RWPE2 (cell line): Measurements from ENCODE around the gene COL25A1.

Experiments used
- ATAC-seq: fragments of 200-7000 bp; cut with Tn5 transposase; 3 replicates; pipeline ENCODE4 v1.9.1; 2021; ENCODE audit warnings: low read depth
- DNase-seq: peaks from one replicate; pipeline ENCODE4 v3.0.0-alpha.2; 2020; ENCODE audit warnings: low spot score
- H3K27ac ChIP-seq: fragments of 450-650 bp; 2 replicates; pipeline ENCODE4 v1.5.1; 2017; ENCODE audit warnings: mild to moderate bottlenecking; ENCODE audit not compliant: poor library complexity, severe bottlenecking
- H3K27me3 ChIP-seq: fragments of 250-450 bp; sonication (Bioruptor Pico); 2 replicates; pipeline ENCODE4 v1.5.1; 2021; ENCODE audit warnings: mild to moderate bottlenecking, moderate library complexity; ENCODE audit not compliant: insufficient read depth, poor library complexity, severe bottlenecking
- H3K36me3 ChIP-seq: fragments of 250-450 bp; sonication (Bioruptor Pico); 2 replicates; pipeline ENCODE4 v1.5.1; 2020; ENCODE audit warnings: low read depth, mild to moderate bottlenecking, moderate library complexity
- H3K4me1 ChIP-seq: fragments of 250-450 bp; sonication (Bioruptor Pico); 2 replicates; pipeline ENCODE4 v1.5.1; 2021; ENCODE audit warnings: mild to moderate bottlenecking, moderate library complexity; ENCODE audit not compliant: insufficient read depth, poor library complexity, severe bottlenecking
- H3K4me3 ChIP-seq: fragments of 250-450 bp; sonication (Bioruptor Pico); 2 replicates; pipeline ENCODE4 v1.5.1; 2021; ENCODE audit warnings: mild to moderate bottlenecking, moderate library complexity; ENCODE audit not compliant: severe bottlenecking
- H3K9me3 ChIP-seq: fragments of 250-450 bp; sonication (Bioruptor Pico); 2 replicates; pipeline ENCODE4 v1.5.1; 2021; ENCODE audit warnings: mild to moderate bottlenecking, moderate library complexity; ENCODE audit not compliant: severe bottlenecking
- CTCF ChIP-seq: fragments of 450-650 bp; IDR thresholded peaks from one replicate; pipeline ENCODE4 v1.5.1; 2017; ENCODE audit warnings: mild to moderate bottlenecking, moderate library complexity; ENCODE audit not compliant: poor library complexity, severe bottlenecking

Gene COL25A1

GRCh38 chr4:109214622-109215301, 87.7 kb downstream of the COL25A1 start:
- no peaks in the 10 kb centered on the region for H3K27me3 ChIP-seq
- H3K4me1 ChIP-seq, result no peaks in the 10 kb centered on the region
- no peak for TF ChIP-seq CTCF
- no peaks in the 10 kb centered on the region for H3K9me3 ChIP-seq
- ATAC-seq, result no peak
- H3K36me3 ChIP-seq, result no peaks in the 10 kb centered on the region
- no peak for DNase-seq
- H3K4me3 ChIP-seq, result no peak overlapping the region
- no peak overlapping the region for H3K27ac ChIP-seq

DNA sequence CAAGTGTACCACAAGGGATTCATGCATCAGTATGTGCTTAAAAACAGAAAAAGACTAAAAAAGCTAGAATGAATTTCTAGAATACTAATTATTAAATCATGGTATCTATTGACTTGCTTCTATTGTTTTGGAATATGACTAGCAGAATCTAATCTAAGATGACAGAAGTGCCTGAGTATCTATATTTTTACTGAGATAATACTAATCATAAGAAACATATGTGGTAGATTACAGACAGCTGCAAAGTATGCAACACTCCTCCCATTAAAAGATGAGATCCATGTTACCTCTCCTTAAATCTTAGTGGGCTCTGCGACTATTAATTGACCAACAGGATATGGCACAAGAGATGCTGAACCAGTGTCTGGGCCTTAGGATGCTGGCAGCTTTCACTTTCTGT, 89.4 kb downstream of the COL25A1 start:
- no peak overlapping the region for H3K27ac ChIP-seq
- no peak for TF ChIP-seq CTCF
- H3K4me1 ChIP-seq, result no peaks in the 10 kb centered on the region
- H3K27me3 ChIP-seq, result no peaks in the 10 kb centered on the region
- no peaks in the 10 kb centered on the region for H3K36me3 ChIP-seq
- H3K9me3 ChIP-seq, result no peaks in the 10 kb centered on the region
- H3K4me3 ChIP-seq, result no peak overlapping the region
- ATAC-seq (no peak), DNase-seq (no peak)

DNA sequence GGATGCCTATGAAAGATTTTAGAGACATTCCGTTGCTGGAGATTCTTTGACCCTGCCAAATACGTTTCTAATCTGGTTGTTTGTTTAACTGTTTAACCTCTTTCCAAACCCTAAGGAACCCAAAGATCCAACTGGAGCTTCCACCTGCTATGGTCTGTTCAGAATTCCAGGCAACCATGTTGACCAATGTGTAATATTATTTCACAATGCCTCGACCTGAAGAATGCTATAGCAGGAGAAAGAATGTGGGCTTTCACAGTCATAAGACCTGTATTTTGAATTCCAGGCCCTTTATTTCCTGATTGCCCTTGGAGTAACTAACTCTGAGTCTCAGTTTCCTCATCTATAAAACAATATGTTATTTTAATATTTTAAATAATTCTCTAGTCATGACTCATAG, 90.8 kb downstream of the COL25A1 start:
- H3K27ac ChIP-seq, result no peak overlapping the region
- ATAC-seq (no peak), DNase-seq (no peak)
- no peaks in the 10 kb centered on the region for H3K4me1 ChIP-seq
- TF ChIP-seq CTCF, result no peak
- no peaks in the 10 kb centered on the region for H3K36me3 ChIP-seq
- H3K4me3 ChIP-seq, result no peak overlapping the region
- no peaks in the 10 kb centered on the region for H3K27me3 ChIP-seq
- peaks cover 3% of the 10 kb centered on the region for H3K9me3 ChIP-seq

GRCh38 chr4:109209647-109210046, 92.8 kb downstream of the COL25A1 start:
- Histone ChIP-seq H3K27ac (no peak overlapping the region), H3K27me3 (no peaks in the 10 kb centered on the region), H3K36me3 (no peaks in the 10 kb centered on the region), H3K4me1 (no peaks in the 10 kb centered on the region), H3K4me3 (no peak overlapping the region), H3K9me3 (peaks cover 3% of the 10 kb centered on the region)
- ATAC-seq, result no peak
- TF ChIP-seq CTCF, result no peak
- DNase-seq, result no peak

DNA sequence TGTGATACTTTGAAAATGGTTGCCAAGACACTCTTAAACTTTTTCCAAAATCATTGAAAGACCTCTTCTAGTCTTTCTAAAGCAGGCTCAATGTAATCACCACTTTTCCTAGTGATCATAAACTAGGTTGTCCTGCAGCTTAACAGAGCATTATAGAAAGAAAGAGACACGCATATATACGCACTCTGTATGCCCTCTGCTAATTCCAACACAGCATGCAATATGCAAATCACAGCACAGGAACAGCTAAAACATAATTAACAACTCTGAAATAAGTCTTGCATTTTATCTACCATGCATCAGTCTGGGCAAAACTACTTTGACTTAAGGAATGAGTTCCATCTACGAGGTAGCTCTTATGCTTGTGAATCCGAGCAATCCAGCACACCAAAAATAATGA, 94.6 kb downstream of the COL25A1 start:
- DNase-seq, result no peak
- H3K4me1 ChIP-seq, result no peaks in the 10 kb centered on the region
- H3K27me3 ChIP-seq, result peaks cover 3% of the 10 kb centered on the region
- H3K4me3 ChIP-seq, result no peak overlapping the region
- peaks cover 3% of the 10 kb centered on the region for H3K9me3 ChIP-seq
- no peak for TF ChIP-seq CTCF
- no peaks in the 10 kb centered on the region for H3K36me3 ChIP-seq
- no peak for ATAC-seq
- H3K27ac ChIP-seq, result no peak overlapping the region
